Myocyte (in vitro differentiated cells): ENCODE measurements around the gene SIL1. TPM values are rescaled to one million over a fixed set of nuclear protein-coding genes. Genes with fewer than 3 reads are reported as not detected.

ENCODE experiments used
- total RNA-seq: library from RNA; depleted of rRNA; stranded (reverse); fragments of >200 nt; gene quantifications from 2 replicates; pipeline ENCODE4 v1.2.3, GENCODE V29; 2014

Gene SIL1
- total RNA-seq, 1 donor from 2014 or later: 53.2 TPM

Other genes starting within 250 kb of the SIL1 start
- 274 and 347 TPM in 2 replicates for gene MATR3, start 95.4 kb upstream of the SIL1 start, total RNA-seq
- gene PAIP2, start 143.5 kb upstream of the SIL1 start, total RNA-seq: 110 and 111 TPM in 2 replicates
- not detected in 2 replicates for gene SLC23A1, start 184.9 kb upstream of the SIL1 start, total RNA-seq
- 0.16 TPM in 1 of 2 replicates, not detected in the other for gene MZB1, start 191.5 kb upstream of the SIL1 start, total RNA-seq
- gene PROB1, start 196.7 kb upstream of the SIL1 start, total RNA-seq: 58.8 and 59.5 TPM in 2 replicates
- 11.0 and 16.4 TPM in 2 replicates for gene SPATA24, start 205.7 kb upstream of the SIL1 start, total RNA-seq
- gene DNAJC18, start 241.2 kb upstream of the SIL1 start, total RNA-seq: 7.9 and 9.9 TPM in 2 replicates